ENCODE measurements around the gene TSPAN12.
"Not testable (repeated sequence)": the region's sequence is repeated elsewhere in the genome, so short reads cannot be mapped to it uniquely, and the experiment has no call there.

- not testable (repeated sequence) for TF ChIP-seq EP300, CTCF (IDR thresholded peaks at IDR 0.05)
Measured at GRCh38 chr7:120779078-120779477, 78.9 kb downstream of the TSPAN12 start.
